Measurements from ENCODE around the gene GPRC5A.
A peak's percentile ranks its signal among the peaks of the same experiment; 100 is the strongest.

The GPRC5A gene

DNA sequence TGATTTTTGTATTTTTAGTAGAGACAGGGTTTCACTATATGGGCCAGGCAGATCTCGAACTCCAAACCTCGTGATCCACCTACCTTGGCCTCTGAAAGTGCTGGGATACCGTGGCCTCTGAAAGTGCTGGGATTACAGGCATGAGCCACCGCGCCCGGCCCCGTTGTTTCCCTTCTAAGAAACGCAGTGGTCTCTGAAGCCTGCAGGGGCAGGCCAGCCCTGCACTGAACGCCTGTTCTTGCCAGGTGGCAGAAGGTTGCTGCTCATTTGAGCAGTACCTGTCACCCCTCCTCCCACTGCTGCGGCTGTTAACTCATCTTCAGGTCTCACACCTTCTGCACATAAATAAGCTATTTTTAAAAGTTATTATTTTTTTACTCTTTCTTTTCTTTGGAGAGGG lies 24.3 kb downstream of the GPRC5A start:
- DNase-seq: no peak

DNA sequence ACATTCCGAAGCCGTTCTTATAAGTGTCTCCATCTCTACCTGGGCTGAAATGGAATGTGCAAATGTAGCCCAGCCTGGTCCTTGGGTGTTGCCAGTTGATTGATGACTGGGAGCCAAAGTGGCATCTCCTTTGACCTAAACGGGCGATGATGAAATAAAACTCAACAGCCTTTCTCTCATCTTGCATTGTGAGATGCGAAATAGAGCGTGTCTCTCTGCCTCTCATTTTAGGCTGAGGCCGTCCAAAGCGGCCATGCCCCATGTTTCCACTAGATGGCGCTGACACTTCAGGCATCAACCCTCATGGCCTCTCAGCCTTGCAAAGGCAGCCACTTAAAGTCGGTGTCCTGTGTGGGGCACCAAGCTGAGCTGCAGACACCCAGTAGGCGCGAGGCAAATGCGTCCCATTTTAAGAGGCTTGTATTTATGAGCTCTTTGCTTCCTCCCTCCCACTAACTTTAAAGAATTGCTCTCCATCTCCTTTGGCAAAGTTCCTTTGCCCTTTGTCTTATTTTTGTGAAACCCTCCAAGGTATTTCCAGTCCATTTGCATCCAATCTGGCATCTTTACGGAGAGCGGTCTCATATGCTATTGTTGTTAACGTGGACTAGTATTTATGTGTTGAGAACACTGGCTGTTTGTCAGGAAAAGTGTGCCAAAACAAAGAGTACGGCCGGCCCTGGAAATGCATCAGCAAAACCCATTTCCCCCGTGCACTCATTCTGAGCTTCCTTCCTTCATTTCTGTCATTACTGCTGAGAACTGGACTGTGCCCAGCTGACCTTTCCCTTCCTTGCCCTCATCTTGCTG lies 25.0 kb downstream of the GPRC5A start:
- DNase-seq: peak; percentile 89

DNA sequence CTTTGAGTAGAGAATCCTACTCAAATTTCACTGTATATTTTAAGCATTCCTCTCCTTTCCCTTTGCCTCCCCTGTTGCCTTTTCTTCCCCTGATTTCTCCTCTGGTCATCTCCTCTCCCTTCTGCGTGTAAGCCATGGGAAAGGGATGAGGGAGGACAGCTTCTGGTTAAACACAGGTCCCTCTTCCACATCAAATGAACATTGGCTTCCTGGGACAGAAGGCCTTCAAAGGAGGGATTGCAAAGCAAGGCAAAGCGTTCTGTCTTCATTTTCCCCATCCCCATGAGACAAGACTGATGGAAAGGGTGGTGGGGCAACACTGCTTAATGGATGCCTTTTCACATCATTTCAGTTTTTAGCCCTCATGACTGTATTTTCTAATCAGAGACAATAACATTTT lies 26.2 kb downstream of the GPRC5A start:
- DNase-seq: no peak

DNA sequence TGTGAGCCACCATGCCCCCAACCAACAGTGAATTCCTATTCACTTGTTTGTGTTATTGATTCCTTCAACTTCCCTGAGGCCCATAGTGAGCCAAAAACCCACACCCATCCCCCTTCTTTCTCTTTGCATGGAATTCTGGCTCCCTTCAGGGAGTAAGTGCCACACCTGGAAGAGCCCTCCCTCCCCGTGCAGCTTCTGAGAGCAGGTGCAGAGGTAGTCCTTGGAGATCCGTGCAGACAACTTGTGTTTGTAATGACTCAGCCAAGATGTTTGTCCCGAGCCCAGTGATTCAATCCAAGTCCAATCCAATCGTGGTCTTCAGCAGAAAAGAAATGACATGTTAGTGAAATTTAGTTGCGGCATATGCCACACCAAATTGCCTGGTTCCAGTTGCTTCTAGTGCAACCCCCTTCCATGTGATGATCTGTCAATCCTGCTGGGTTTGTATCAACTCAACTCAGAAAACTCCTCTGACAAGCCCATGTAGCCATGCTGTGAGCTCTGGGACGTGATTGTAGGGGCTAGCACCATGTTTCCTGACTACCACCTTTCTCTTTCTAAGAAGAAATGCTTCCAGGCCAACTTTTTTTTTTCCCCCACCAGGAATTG lies 27.5 kb downstream of the GPRC5A start:
- DNase-seq: no peak

DNA sequence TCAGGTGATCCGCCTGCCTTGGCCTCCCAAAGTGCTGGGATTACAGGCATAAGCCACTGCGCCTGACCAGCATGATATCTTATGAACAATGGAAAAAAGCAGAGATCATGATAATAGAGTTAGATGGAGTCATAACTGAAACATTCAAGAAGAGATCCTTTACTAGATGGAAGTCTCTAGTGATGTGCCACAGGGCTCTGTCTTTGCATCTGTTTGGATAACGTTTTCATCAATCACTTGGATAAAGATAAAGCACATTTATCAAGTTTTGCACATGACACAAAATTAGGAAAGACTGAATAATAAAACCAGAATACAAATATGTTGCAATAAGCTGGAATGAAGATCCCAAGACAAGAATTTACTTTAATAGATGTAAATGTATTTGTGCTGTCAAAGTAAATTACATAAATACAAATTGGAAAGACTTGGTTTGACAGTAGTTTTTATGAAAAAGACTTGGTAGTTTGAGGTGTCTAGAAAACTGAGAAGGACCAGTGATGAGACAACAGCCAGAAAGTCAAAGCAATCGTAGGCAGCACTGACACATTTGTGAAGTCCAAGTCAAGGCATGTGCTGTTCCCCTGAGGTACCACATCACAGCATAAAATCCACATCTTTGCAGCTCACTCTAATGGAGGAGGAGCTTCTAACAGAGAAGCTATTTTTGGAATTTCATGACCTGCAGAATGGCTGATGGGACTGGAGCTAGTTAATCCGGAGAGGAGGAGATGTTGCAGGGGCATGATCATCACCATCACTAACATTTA lies 28.5 kb downstream of the GPRC5A start:
- no peak for DNase-seq

DNA sequence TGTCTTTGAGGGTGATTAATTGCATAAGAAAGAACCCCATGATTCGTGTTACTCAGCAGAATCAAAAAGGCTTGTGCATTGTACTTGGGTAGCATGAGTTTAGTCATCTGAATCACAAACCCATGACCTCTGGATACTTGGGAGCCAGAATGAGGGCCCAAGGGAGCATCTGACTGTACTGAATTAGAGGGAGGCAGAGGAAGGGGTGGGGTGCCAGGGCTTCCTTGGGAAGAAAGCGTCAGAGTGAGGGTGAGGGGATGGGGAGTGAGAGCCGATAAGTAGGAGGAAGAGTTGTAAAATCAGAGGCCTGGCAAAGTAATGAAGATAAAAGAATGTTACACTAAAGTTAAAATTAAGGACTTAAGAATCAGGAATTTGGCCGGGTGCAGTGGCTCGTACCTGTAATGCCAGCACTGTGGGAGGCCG lies 30.8 kb downstream of the GPRC5A start:
- DNase-seq: no peak

DNA sequence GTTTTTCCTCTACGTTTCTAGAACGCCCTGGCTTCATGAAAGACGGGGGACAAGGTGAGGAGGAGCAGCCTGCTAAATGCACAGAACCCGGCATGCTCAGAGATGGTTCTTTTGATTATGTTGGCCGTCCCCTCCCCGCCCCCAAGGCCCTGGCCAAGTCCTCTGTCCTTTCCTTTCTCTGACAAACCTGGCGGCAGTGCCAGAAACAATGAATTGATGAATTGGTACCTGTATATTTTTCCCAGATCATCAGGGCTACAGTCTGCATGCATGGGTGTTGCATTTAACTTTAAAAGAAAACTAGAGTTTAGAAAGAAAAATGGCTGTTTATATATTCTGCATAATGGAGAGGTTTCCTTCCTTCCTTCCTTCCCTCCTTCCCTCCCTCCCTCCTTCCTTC lies 31.6 kb downstream of the GPRC5A start:
- DNase-seq: no peak

DNA sequence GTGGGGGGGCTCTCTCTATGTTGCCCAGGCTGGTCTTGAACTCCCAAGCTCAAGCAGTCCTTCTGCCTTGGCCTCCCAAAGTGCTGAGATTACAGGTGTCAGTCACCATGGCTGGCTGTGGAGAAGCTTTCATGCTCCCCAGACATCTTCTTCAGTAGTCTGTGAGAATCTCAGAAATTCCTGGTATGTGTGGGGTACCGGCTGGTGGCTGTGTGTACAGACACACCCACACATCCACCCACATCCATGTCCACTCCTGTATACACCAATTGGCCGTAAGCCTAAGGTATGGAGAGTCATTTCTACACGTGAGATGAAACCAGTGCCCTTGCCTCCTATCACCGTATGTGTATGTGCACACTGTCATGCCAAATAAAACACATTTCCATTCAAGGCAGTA lies 32.8 kb downstream of the GPRC5A start:
- no peak for DNase-seq

DNA sequence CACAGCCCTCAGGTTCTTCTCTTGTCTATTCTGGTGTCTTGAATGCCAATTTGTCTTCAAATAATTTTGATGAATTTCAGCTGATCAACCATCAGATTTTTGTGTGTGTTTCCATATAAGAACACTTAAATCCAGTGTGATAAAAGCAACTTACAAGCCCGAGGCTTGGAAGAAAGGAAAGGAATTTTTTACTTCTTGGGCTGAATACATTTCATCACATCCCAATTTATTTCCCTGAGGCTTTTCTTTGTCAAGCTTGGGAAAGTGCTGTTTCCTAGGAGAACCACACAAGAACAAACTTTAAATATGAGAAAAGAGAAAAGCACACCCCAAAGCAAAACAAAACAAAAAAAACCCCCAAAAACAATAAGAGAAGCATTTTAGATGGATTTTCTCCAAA lies 34.0 kb downstream of the GPRC5A start:
- no peak for DNase-seq

DNA sequence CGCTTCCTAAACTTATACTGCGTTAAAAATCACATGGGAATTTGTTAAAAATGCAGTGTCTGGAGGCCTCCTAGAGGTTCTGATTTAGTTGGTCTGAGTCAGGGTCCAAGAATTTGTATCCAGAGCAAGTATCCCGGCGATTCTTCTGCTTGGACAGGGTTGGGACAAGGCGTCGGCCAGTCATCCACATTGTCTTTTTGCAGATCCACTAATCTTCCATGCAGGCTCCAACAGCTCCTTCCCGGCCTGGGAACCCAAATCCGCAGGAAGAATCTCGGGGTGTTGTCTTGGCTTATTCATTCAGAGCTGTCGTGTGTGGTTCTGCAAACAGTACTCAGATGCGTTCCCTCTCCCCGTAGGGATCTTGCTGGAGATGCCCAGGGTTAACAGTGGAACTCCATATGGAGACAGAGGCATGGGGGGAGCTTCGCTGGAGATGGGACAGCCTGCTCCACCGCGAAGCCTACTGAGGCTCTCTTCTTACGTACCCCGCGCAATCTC lies 35.3 kb downstream of the GPRC5A start:
- no peak for DNase-seq

DNA sequence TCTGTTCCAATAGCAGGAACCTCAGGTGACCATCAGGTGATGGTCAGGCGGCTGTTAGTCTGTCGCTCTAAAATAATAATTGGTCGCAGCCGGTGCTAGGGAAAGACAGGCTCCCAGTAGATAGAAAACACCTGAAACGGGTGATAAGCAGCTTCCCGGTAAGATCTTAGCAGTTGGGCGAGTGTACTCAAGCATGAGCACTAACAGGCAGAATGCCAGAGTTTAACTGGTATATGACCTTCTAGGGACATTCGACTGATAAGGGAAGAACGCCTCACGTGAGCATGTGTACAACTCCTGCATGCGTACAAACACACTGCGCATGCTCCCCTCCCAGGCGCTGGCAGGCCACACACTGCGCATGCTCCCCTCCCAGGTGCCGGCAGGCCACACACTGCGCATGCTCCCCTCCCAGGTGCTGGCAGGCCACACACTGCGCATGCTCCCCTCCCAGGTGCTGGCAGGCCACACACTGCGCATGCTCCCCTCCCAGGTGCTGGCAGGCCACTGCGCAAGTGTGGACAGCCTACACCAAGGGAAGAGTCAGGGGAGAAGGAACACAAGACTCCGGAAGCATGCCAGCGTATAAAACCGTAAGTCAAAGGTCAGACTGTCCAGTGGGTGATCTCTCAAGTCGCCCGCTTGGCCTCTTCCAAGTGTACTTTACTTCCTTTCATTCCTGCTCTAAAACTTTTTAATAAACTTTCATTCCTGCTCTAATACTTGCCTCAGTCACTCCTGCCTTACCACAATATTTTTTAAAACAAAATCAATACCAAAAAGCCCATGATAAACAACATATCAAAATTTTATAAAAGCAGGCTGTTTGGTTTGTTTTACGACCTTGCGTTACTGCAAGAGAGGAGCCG lies 36.1 kb downstream of the GPRC5A start:
- peak; percentile 82 for DNase-seq

DNA sequence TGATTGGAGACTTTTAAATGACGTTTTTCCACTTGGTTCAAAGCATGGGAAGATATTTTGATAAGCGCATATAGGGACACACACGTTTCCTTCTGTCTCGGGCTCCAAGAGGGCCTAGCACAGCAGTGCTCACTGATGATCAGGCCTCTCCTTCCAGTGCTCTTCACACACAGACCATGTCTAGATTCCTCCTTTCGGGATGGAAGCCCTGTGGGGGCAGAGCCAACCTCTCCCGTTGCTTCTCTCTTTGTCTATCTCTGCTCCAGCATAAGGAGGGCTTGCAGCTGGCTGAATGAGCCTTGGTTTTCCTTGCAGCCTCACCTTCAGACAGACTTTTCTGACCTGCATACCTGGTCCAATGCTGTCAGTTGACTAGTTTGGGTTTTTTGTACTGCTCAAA lies 38.3 kb downstream of the GPRC5A start:
- DNase-seq: no peak

DNA sequence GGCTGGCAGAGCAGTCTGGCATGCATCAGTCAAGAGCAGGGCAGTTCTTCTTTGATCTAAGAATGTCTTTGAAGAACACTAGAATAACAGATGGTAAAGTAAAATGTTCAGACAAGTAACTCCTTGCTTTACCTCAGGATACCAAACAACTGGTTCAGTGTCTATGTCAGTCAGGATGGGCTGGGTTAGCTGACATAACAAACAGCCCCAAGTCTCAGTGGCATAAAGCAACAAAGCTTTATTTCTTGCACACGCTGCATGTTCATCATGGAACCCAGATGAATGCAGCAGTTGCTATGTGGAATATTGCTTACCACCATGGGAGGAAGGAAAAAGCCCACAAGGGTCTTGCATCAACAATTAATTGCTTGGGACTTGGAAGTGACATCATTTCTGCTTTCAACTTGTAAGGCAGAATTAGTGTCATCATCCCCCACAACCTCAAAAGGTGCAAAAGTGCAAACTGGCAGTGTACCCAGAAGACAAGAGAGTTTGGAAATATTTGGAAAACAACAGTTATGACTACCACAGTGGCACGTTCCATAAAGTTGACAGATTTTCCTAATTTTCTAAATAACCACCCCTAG lies 39.4 kb downstream of the GPRC5A start:
- DNase-seq: no peak

DNA sequence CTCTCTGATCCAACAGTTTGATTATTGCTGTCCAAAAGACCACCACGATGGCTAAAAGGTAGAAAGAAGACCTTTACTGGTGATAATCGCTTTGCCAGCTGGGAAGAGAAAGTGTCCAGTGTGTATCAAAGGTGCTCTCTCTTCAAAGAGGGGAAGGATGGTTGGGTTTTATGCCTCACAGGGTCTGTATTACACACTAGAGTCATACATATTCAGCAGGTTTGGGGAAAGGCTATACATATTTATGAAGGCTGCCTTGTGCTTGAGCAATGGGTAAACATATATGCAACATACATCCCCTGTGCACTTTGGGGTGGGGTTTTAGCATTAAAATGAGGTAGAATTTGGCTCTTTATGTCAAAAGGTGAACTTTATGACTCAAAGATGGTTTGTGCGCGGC lies 42.4 kb downstream of the GPRC5A start:
- DNase-seq: no peak

DNA sequence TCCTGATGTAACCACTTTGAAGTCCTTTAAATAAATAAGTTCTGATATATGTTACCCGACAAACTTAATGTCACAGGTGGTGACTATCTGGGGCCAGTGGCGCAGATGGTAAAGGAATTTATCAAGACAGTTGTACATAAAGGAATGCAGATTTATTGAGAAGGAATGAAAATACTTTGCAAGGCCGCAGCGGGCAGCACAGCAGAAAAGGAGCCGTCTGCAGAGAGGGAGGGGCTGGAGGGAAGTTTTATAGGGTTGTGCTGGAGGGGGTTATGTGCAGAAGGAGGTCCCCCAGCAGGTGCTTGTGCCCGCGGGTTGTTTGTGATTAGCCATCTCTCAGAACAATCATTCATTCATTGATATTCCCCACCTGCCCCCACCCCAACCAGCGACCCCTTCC lies 43.2 kb downstream of the GPRC5A start:
- no peak for DNase-seq

DNA sequence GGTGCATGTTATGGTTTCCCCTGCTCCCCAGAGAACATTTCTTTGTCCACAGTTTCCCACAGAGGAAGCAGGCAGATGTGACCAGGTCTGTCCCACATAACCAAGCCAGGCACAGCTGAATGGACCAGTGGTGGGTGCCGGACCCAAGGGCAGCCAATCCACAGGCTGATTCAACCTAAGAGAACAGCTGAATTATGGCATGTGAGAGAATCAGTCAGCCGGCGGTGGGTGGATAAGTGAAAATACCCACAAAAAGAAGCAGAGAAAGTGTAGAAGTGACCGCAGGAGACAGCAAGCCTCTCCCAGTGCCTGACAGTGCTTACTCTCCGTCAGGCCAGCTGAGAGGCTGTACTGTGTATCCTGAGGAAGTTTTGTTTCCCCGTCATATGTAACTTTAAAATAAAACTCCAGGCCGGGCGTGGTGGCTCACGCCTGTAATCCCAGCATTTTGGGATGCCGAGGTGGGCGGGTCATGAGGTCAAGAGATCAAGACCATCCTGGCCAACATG lies 45.7 kb downstream of the GPRC5A start:
- no peak for DNase-seq

DNA sequence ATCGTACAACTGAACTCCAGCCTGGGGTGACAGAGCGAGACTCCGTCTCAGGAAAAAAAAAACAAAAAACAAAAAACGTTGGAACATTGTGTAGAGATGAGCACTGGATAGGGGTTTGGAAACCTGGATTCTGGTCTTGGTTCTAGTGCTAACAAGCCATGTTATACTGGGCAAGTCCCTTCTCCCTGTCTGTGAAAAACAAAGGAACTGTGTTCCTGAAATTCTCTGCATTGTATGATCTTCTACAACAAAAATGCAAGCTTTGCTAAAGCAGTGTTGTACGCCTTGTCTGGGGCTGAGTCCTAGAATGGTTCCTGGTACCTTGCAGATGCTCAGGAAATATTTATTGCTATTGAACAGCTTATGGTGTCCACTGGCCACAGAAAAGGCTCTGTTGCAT lies 47.2 kb downstream of the GPRC5A start:
- DNase-seq: no peak

DNA sequence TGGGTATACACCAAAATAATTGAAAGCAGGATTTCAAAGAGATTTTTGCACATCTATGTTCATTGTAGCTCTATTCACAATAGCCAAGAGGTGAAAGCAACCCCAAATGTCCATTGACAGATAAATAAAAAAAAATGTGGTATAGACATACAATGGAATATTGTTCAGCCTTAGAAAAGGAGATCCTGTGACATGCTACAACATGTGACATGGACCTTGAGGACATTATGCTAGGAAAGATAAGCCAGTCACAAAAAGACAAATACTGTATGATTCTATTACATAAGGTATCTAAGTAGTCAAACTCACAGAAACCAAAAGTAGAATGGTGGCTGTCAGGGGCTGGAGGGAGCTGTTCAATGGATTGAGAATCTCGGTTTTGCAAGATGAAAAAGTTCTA lies 48.5 kb downstream of the GPRC5A start:
- DNase-seq: no peak

DNA sequence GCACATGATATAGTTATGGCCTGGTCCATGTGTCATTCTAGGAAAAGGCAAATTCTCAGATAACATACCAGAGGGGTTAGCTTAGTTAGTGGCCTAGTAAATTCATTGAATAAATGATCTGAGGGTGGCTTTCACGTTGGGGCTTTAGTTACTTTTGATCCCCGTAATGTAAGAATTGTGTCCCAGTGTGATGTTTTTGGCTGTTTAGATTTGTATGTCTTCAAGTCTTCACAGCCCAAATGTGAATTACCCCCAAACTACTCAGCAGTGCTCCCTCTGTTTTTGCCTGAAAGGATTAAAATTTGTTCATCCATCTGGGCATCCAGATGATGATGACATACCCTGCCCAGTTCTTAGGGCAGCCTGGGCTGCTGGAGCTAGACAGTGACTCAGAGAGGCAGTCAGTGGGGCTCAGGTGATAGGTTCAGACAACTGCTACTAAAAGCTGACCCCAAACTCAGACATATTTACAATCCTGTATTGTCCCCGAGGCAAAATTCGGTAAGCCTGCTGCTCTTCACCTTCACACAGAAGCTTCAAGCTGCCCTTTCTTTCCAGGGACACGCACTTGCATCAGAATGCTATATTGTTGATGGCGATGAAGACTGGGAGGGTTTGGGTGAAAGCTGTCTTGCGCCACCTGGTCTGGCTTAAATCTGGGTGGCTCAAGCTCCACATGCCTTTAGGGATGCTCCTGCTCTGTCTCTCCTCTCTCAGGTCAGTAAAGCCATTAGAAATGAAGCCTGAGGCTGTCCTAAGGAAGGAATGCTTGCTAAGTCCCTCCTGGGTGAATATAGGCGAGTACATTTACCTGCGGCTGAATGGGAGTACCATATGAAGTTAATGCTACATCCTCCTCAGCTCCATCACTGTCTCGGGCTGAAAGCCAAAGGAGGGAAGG lies 50.3 kb downstream of the GPRC5A start:
- no peak for DNase-seq

DNA sequence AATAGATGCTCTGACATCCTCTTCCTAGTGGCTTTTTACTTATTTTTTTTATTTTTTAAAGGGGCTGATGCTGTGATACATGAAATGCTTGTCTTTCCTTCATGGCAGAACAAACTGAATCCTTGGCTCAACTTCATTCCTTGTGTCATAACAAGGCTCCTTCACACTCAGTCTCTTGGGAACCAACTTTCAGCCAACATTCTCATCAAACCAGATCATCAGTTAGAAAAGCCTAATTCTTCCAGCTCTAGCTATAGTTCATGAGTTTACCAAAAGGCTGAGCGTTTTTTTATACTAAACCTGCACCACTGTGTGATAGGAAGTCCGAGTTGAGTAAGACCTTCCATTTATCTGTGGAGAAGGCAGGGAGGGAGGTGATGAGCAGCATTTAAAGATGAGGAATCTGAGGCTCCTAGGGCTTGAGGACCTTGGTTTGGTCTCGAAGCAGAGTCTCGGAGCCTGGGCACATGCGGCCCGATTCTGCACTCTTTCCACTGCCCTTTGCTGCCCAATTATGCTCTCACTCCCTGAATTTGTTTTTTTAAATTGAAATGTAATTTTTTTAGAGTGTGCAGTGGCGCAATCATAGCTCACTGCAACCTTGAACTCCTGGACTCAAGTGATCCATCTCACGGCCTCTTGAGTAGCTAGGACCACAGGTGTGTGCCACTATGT lies 52.4 kb downstream of the GPRC5A start:
- DNase-seq: no peak

DNA sequence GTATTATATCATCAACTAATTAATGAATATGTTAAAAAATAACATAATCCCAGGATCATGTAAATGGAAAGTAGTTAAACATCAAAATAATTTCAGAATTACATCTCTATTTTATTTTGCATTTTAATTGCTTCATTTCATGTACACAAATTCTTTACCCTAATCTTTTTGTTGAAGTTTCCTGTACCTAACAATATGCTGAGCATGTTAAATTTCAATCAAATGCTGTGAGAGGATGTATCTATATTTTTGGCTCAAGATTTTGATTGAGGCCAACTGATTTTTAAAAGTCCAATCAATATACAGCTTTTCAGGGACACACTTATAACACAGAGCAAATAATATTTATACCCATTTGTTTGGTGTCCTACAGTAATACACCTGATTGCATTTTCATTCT lies 54.2 kb downstream of the GPRC5A start:
- DNase-seq: no peak

All from hematopoietic multipotent progenitor cell treated with erythropoietin and hydrocortisone succinate and interleukin-3 and kit ligand, for 6 days (in vitro differentiated cells).